SK-N-SH (cell line): ENCODE data around the gene SLIT1. TPM values are rescaled to one million over a fixed set of nuclear protein-coding genes. Genes with fewer than 3 reads are reported as not detected.

Experiments
- CTCF ChIA-PET: fragments of 300-600, 350-600 bp; formaldehyde crosslinking; extraction: SDS; loops from one replicate; lab custom pipeline; 2021; lab: Yijun Ruan, JAX
- POLR2A ChIA-PET: fragments of 350-600 bp; sonication (Branson Sonifier 250); formaldehyde crosslinking; extraction: SDS; loops from one replicate; lab custom pipeline; 2020; ENCODE audit warnings: antibody characterized with exemption, inconsistent platforms; lab: Yijun Ruan, JAX
- DNase-seq: peaks from one replicate; pipeline ENCODE4 v3.0.0; 2012
- H2AFZ ChIP-seq: fragments of 200-600 bp; sonication (generic); 2 replicates; pipeline ENCODE4 v1.8.1; 2016; ENCODE audit warnings: antibody characterized with exemption, mild to moderate bottlenecking, low read depth
- H3F3A ChIP-seq: fragments of 200-600 bp; sonication (generic); replicated peaks from 2 replicates; pipeline ENCODE3; 2016; ENCODE audit warnings: antibody characterized with exemption, mild to moderate bottlenecking; ENCODE audit not compliant: insufficient read depth
- H3K27ac ChIP-seq, 2 experiments: fragments of 200-500 bp in 1 of 2; fragments of 200-600 bp in 1 of 2; sonication (Bioruptor generic) in 1 of 2; sonication (generic), shearing (Covaris generic) in 1 of 2; 2 replicates each; pipeline versions ENCODE4 v1.5.1 to v1.6.1; 2014 to 2016; ENCODE audit warnings: low read depth in 2 of 2, inconsistent platforms in 1 of 2, low read length in 1 of 2, mild to moderate bottlenecking in 1 of 2, mixed read lengths in 1 of 2
- H3K27me3 ChIP-seq: fragments of 200-600 bp; sonication (generic), shearing (Covaris generic); 2 replicates; pipeline ENCODE4 v1.6.1; 2016; ENCODE audit warnings: mixed run types; ENCODE audit not compliant: insufficient read depth
- H3K36me3 ChIP-seq, 2 experiments: fragments of 200-500 bp in 1 of 2; fragments of 200-600 bp in 1 of 2; sonication (Bioruptor generic) in 1 of 2; sonication (generic) in 1 of 2; replicated peaks in 1 of 2; 2 replicates each; pipeline versions ENCODE3 to v1.5.1; 2014 to 2016; ENCODE audit warnings: low read length in 1 of 2, mild to moderate bottlenecking in 1 of 2; ENCODE audit not compliant: insufficient read depth in 2 of 2, control insufficient read depth in 1 of 2
- H3K4me1 ChIP-seq, 2 experiments: fragments of 200-500 bp in 1 of 2; fragments of 200-600 bp in 1 of 2; sonication (Bioruptor generic) in 1 of 2; sonication (generic), shearing (Covaris generic) in 1 of 2; 2 replicates each; pipeline versions ENCODE4 v1.5.1 to v1.6.1; 2014 to 2016; ENCODE audit warnings: low read depth in 1 of 2, low read length in 1 of 2, mixed run types in 1 of 2; ENCODE audit not compliant: insufficient read depth in 2 of 2, control insufficient read depth in 1 of 2
- H3K4me2 ChIP-seq: fragments of 200-600 bp; sonication (generic), shearing (Covaris generic); 2 replicates; pipeline ENCODE4 v1.6.1; 2017; ENCODE audit warnings: mixed run types
- H3K4me3 ChIP-seq, 2 experiments: fragments of 200-500 bp in 1 of 2; fragments of 200-600 bp in 1 of 2; sonication (Bioruptor generic) in 1 of 2; sonication (generic), shearing (Covaris generic) in 1 of 2; 2 replicates each; pipeline versions ENCODE4 v1.5.1 to v1.8.1; 2014 to 2016; ENCODE audit warnings: low read depth in 2 of 2, inconsistent platforms in 1 of 2, low read length in 1 of 2, mild to moderate bottlenecking in 1 of 2, mixed read lengths in 1 of 2, moderate library complexity in 1 of 2
- H3K79me2 ChIP-seq: fragments of 200-600 bp; sonication (generic); 2 replicates; pipeline ENCODE4 v1.8.1; 2017; ENCODE audit warnings: mild to moderate bottlenecking; ENCODE audit not compliant: insufficient read depth
- H3K9ac ChIP-seq: fragments of 200-600 bp; sonication (generic); 2 replicates; pipeline ENCODE4 v1.6.1; 2017; ENCODE audit warnings: mixed run types
- H3K9me2 ChIP-seq: fragments of 200-600 bp; sonication (generic); 2 replicates; pipeline ENCODE4 v1.6.1; 2017; ENCODE audit warnings: mixed run types
- H3K9me3 ChIP-seq: fragments of 200-600 bp; sonication (generic); 2 replicates; pipeline ENCODE4 v1.6.1; 2017; ENCODE audit warnings: mixed run types, mild to moderate bottlenecking, moderate library complexity
- H4K20me1 ChIP-seq: fragments of 200-600 bp; sonication (generic); 2 replicates; pipeline ENCODE4 v1.6.1; 2017; ENCODE audit warnings: mild to moderate bottlenecking, mixed run types; ENCODE audit not compliant: insufficient read depth
- CHD2 ChIP-seq: fragments of 150-350 bp; IDR thresholded peaks from 2 replicates; pipeline ENCODE4 v1.6.1; 2018; ENCODE audit warnings: low read length; ENCODE audit not compliant: partially characterized antibody
- CTCF ChIP-seq: fragments of 200-600 bp; sonication (generic); IDR thresholded peaks from 2 replicates; pipeline ENCODE4 v1.6.1; 2017; ENCODE audit warnings: antibody characterized with exemption, mild to moderate bottlenecking, moderate library complexity
- EZH2phosphoT487 ChIP-seq: fragments of 200-600 bp; sonication (generic); IDR thresholded peaks from 2 replicates; pipeline ENCODE4 v1.6.1; 2017; ENCODE audit warnings: low read depth, mixed run types, mild to moderate bottlenecking, antibody characterized with exemption, moderate library complexity, borderline replicate concordance
- FOSL2 ChIP-seq: IDR thresholded peaks from 2 replicates; pipeline ENCODE4 v1.4.0; 2012; ENCODE audit warnings: low read depth, mild to moderate bottlenecking, moderate library complexity, borderline replicate concordance
- FOXJ3 ChIP-seq: sonication (generic); formaldehyde crosslinking; IDR thresholded peaks from 2 replicates; pipeline ENCODE4 v1.5.1; 2020; ENCODE audit warnings: mild to moderate bottlenecking, missing genetic modification reagents
- FOXM1 ChIP-seq: IDR thresholded peaks from 2 replicates; pipeline ENCODE4 v1.4.0; 2012; ENCODE audit warnings: low read depth, mild to moderate bottlenecking
- GABPA ChIP-seq: IDR thresholded peaks from 2 replicates; pipeline ENCODE4 v1.4.0; 2012; ENCODE audit warnings: low read depth, mild to moderate bottlenecking
- IRF3 ChIP-seq: fragments of 150-350 bp; IDR thresholded peaks from 2 replicates; pipeline ENCODE4 v1.6.1; 2016; ENCODE audit warnings: mild to moderate bottlenecking, low read depth, low read length
- MAX ChIP-seq: IDR thresholded peaks from 2 replicates; pipeline ENCODE4 v1.4.0; 2012; ENCODE audit warnings: low read depth
- MEF2A ChIP-seq: IDR thresholded peaks from 2 replicates; pipeline ENCODE4 v1.4.0; 2012; ENCODE audit warnings: low read depth, borderline replicate concordance
- NFIC ChIP-seq: IDR thresholded peaks from 2 replicates; pipeline ENCODE4 v1.4.0; 2012; ENCODE audit warnings: borderline replicate concordance
- RAD21 ChIP-seq: IDR thresholded peaks from 2 replicates; pipeline ENCODE4 v1.6.1; 2012; ENCODE audit warnings: mild to moderate bottlenecking, low read length
- RCOR1 ChIP-seq: fragments of 150-350 bp; IDR thresholded peaks from 2 replicates; pipeline ENCODE4 v1.6.1; 2017; ENCODE audit warnings: antibody characterized with exemption, low read length
- RFX5 ChIP-seq: IDR thresholded peaks from 2 replicates; pipeline ENCODE4 v1.6.1; 2012; ENCODE audit warnings: mild to moderate bottlenecking, improper control_type of control experiment, low read length
- RXRA ChIP-seq: IDR thresholded peaks from 2 replicates; pipeline ENCODE4 v1.4.0; 2012; ENCODE audit warnings: low read depth, mild to moderate bottlenecking, borderline replicate concordance
- TCF12 ChIP-seq: IDR thresholded peaks from 2 replicates; pipeline ENCODE4 v1.4.0; 2012
- USF2 ChIP-seq: fragments of 150-350 bp; IDR thresholded peaks from 2 replicates; pipeline ENCODE4 v1.6.1; 2017; ENCODE audit warnings: antibody characterized with exemption, low read length, low read depth, borderline replicate concordance
- WGBS: methylation state at CpG from one replicate; pipeline ENCODE4 v1.1.6; 2017; ENCODE audit warnings: low lambda C conversion rate; 5-methylcytosine and 5-hydroxymethylcytosine counted together
- polyA plus RNA-seq, 3 experiments: library from polyadenylated mRNA; depleted of rRNA; stranded (reverse); fragments of >200 nt; gene quantifications; 2 replicates each; pipeline ENCODE4 v1.2.3, GENCODE V29; 2012
- TF ChIP-seq, protein P1 (sequence below): IDR thresholded peaks from 2 replicates; pipeline ENCODE4 v1.6.1; 2012; ENCODE audit warnings: mild to moderate bottlenecking, low read depth, low read length, moderate library complexity
- TF ChIP-seq, protein P2 (sequence below): IDR thresholded peaks from 2 replicates; pipeline ENCODE4 v1.4.0; 2012; ENCODE audit warnings: low read depth, borderline replicate concordance

The SLIT1 gene
- polyA plus RNA-seq, 1 of the 3 experiments (the other 2 are of a cell fraction) = 0.05 TPM

- POLR2A ChIA-PET = no interaction called here
- TF ChIP-seq USF2 (no peak), GABPA (no peak), CHD2 (no peak), FOXJ3 (no peak), NFIC (no peak), CTCF (no peak), IRF3 (no peak), EZH2phosphoT487 (no peak), MAX (no peak), TCF12 (no peak), RXRA (no peak), FOXM1 (no peak), RAD21 (no peak), FOSL2 (no peak), RFX5 (no peak), MEF2A (no peak), RCOR1 (no peak)
- TF ChIP-seq, protein P1, sequence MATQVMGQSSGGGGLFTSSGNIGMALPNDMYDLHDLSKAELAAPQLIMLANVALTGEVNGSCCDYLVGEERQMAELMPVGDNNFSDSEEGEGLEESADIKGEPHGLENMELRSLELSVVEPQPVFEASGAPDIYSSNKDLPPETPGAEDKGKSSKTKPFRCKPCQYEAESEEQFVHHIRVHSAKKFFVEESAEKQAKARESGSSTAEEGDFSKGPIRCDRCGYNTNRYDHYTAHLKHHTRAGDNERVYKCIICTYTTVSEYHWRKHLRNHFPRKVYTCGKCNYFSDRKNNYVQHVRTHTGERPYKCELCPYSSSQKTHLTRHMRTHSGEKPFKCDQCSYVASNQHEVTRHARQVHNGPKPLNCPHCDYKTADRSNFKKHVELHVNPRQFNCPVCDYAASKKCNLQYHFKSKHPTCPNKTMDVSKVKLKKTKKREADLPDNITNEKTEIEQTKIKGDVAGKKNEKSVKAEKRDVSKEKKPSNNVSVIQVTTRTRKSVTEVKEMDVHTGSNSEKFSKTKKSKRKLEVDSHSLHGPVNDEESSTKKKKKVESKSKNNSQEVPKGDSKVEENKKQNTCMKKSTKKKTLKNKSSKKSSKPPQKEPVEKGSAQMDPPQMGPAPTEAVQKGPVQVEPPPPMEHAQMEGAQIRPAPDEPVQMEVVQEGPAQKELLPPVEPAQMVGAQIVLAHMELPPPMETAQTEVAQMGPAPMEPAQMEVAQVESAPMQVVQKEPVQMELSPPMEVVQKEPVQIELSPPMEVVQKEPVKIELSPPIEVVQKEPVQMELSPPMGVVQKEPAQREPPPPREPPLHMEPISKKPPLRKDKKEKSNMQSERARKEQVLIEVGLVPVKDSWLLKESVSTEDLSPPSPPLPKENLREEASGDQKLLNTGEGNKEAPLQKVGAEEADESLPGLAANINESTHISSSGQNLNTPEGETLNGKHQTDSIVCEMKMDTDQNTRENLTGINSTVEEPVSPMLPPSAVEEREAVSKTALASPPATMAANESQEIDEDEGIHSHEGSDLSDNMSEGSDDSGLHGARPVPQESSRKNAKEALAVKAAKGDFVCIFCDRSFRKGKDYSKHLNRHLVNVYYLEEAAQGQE = no peak
- TF ChIP-seq, protein P2, sequence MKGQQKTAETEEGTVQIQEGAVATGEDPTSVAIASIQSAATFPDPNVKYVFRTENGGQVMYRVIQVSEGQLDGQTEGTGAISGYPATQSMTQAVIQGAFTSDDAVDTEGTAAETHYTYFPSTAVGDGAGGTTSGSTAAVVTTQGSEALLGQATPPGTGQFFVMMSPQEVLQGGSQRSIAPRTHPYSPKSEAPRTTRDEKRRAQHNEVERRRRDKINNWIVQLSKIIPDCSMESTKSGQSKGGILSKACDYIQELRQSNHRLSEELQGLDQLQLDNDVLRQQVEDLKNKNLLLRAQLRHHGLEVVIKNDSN = no peak
- TF ChIP-seq, all 33 proteins: peak for 0
Observed at GRCh38 chr10:97175586-97175985, 10.2 kb downstream of the SLIT1 start.

More at GRCh38 chr10:97175586-97175985, 10.2 kb downstream of the SLIT1 start:
- Histone ChIP-seq H3K9me3 (no peaks in the 10 kb centered on the region), H3K9ac (no peak overlapping the region), H3K27ac (no peak overlapping the region), H3F3A (no peaks in the 10 kb centered on the region), H3K27me3 (peaks cover 31% of the 10 kb centered on the region; the same call in 1 of the 2 replicates), H4K20me1 (no peaks in the 10 kb centered on the region), H2AFZ (no peak overlapping the region), H3K9me2 (no peaks in the 10 kb centered on the region), H3K36me3 (no peaks in the 10 kb centered on the region), H3K4me1 (peaks cover 0 to 36% of the 10 kb centered on the region in 2 experiments; a peak in 3 of 4 replicates), H3K4me2 (no peak overlapping the region), H3K79me2 (no peaks in the 10 kb centered on the region), H3K4me3 (no peak overlapping the region)
- WGBS = 60% methylated on average over 4 of the region's 4 CpGs
- no peak for DNase-seq
- CTCF ChIA-PET = interaction anchor here (1.2 to 27.2 kb wide), 3 partner anchors 21 to 102 kb away, joined by 4 to 460 read pairs (median 156); no protein-coding TSS in a partner anchor
